RWPE2 (cell line): ENCODE measurements around the gene GLG1.

Experiments
- ATAC-seq: fragments of 200-7000 bp; cut with Tn5 transposase; 3 replicates; pipeline ENCODE4 v1.9.1; 2021; ENCODE audit warnings: low read depth
- DNase-seq: peaks from one replicate; pipeline ENCODE4 v3.0.0-alpha.2; 2020; ENCODE audit warnings: low spot score
- H3K27ac ChIP-seq: fragments of 450-650 bp; 2 replicates; pipeline ENCODE4 v1.5.1; 2017; ENCODE audit warnings: mild to moderate bottlenecking; ENCODE audit not compliant: poor library complexity, severe bottlenecking
- H3K27me3 ChIP-seq: fragments of 250-450 bp; sonication (Bioruptor Pico); 2 replicates; pipeline ENCODE4 v1.5.1; 2021; ENCODE audit warnings: mild to moderate bottlenecking, moderate library complexity; ENCODE audit not compliant: insufficient read depth, poor library complexity, severe bottlenecking
- H3K36me3 ChIP-seq: fragments of 250-450 bp; sonication (Bioruptor Pico); 2 replicates; pipeline ENCODE4 v1.5.1; 2020; ENCODE audit warnings: low read depth, mild to moderate bottlenecking, moderate library complexity
- H3K4me1 ChIP-seq: fragments of 250-450 bp; sonication (Bioruptor Pico); 2 replicates; pipeline ENCODE4 v1.5.1; 2021; ENCODE audit warnings: mild to moderate bottlenecking, moderate library complexity; ENCODE audit not compliant: insufficient read depth, poor library complexity, severe bottlenecking
- H3K4me3 ChIP-seq: fragments of 250-450 bp; sonication (Bioruptor Pico); 2 replicates; pipeline ENCODE4 v1.5.1; 2021; ENCODE audit warnings: mild to moderate bottlenecking, moderate library complexity; ENCODE audit not compliant: severe bottlenecking
- H3K9me3 ChIP-seq: fragments of 250-450 bp; sonication (Bioruptor Pico); 2 replicates; pipeline ENCODE4 v1.5.1; 2021; ENCODE audit warnings: mild to moderate bottlenecking, moderate library complexity; ENCODE audit not compliant: severe bottlenecking
- CTCF ChIP-seq: fragments of 450-650 bp; IDR thresholded peaks from one replicate; pipeline ENCODE4 v1.5.1; 2017; ENCODE audit warnings: mild to moderate bottlenecking, moderate library complexity; ENCODE audit not compliant: poor library complexity, severe bottlenecking

GLG1 gene

GRCh38 chr16:74623839-74624235, 16.9 kb upstream of the GLG1 start:
- DNase-seq: no peak
- 0 out of 3 replicates have a peak, but pooled peaks have one; percentile 8 for ATAC-seq
- no peak for TF ChIP-seq CTCF

GRCh38 chr16:74623214-74623838, 16.4 kb upstream of the GLG1 start:
- Histone ChIP-seq H3K27me3 (no peaks in the 10 kb centered on the region), H3K4me1 (no peaks in the 10 kb centered on the region), H3K36me3 (peaks cover 72% of the 10 kb centered on the region), H3K27ac (no peak overlapping the region), H3K4me3 (no peak overlapping the region), H3K9me3 (no peaks in the 10 kb centered on the region)
- DNase-seq (no peak), ATAC-seq (peak; percentile 30; the same call in 1 of the 3 replicates)
- peak; percentile 80 for TF ChIP-seq CTCF

More at GRCh38 chr16:74623839-74624235, 16.9 kb upstream of the GLG1 start:
- no peaks in the 10 kb centered on the region for H3K27me3 ChIP-seq
- no peak overlapping the region for H3K27ac ChIP-seq
- H3K4me3 ChIP-seq: no peak overlapping the region
- no peaks in the 10 kb centered on the region for H3K9me3 ChIP-seq
- H3K4me1 ChIP-seq: no peaks in the 10 kb centered on the region
- H3K36me3 ChIP-seq: peaks cover 77% of the 10 kb centered on the region

GRCh38 chr16:74622005-74622404, 15.1 kb upstream of the GLG1 start:
- Histone ChIP-seq H3K4me3 (no peak overlapping the region), H3K27ac (no peak overlapping the region), H3K27me3 (no peaks in the 10 kb centered on the region), H3K4me1 (no peaks in the 10 kb centered on the region), H3K9me3 (no peaks in the 10 kb centered on the region), H3K36me3 (peaks cover 60% of the 10 kb centered on the region)
- DNase-seq: no peak
- ATAC-seq: no peak
- TF ChIP-seq CTCF: no peak

GRCh38 chr16:74617206-74617788, 10.4 kb upstream of the GLG1 start:
- DNase-seq (no peak), ATAC-seq (no peak)
- Histone ChIP-seq H3K27me3 (no peaks in the 10 kb centered on the region), H3K4me1 (no peaks in the 10 kb centered on the region), H3K27ac (no peak overlapping the region), H3K36me3 (peaks cover 15% of the 10 kb centered on the region), H3K4me3 (no peak overlapping the region), H3K9me3 (no peaks in the 10 kb centered on the region)
- no peak for TF ChIP-seq CTCF

- Histone ChIP-seq H3K9me3 (no peaks in the 10 kb centered on the region), H3K27ac (no peak overlapping the region), H3K4me3 (no peak overlapping the region), H3K27me3 (no peaks in the 10 kb centered on the region), H3K4me1 (no peaks in the 10 kb centered on the region), H3K36me3 (no peaks in the 10 kb centered on the region; the same call in none of the 2 replicates)
- no peak for TF ChIP-seq CTCF
- ATAC-seq: no peak
- DNase-seq: no peak
Observed at GRCh38 chr16:74611721-74612120, 4.8 kb upstream of the GLG1 start.
